ENCODE results near the gene LHFPL2. TPM values are rescaled to one million over a fixed set of nuclear protein-coding genes. Genes with fewer than 3 reads are reported as not detected.

LHFPL2 gene
- total RNA-seq, 1 experiment from 2014 or later, result 49.7 TPM

GRCh38 chr5:78501411-78502352 lies 146.9 kb downstream of the LHFPL2 start:
- no TSS peak for BruUV-seq (replicated peaks)
- Mint-ChIP-seq H3K9me3 (ENCODE audit: unreplicated experiment) (no peaks in the 10 kb centered on the region), H3K36me3 (ENCODE audit: insufficient read depth, unreplicated experiment) (peaks cover 38% of the 10 kb centered on the region), H3K27ac (ENCODE audit: unreplicated experiment) (no peak overlapping the region), H3K4me1 (ENCODE audit: low read depth, unreplicated experiment) (peaks cover 59% of the 10 kb centered on the region), H3K4me3 (ENCODE audit: unreplicated experiment) (no peak overlapping the region), H3K27me3 (ENCODE audit: insufficient read depth, unreplicated experiment) (no peaks in the 10 kb centered on the region)
- H3K36me3 ChIP-seq (ENCODE audit: control insufficient read depth, insufficient read depth, low read length), result no peaks in the 10 kb centered on the region; the same call in 1 of the 2 replicates
- CTCF ChIA-PET, result no interaction called here
- peaks cover 50% of the 10 kb centered on the region for H3K4me1 ChIP-seq
- no peak for DNase-seq
- POLR2A ChIA-PET, result no interaction called here
- no peaks in the 10 kb centered on the region for H3K27me3 ChIP-seq (replicated peaks; ENCODE audit: control insufficient read depth, insufficient read depth, low read length)
- TF ChIP-seq CTCF (IDR thresholded peaks at IDR 0.05; ENCODE audit: insufficient read depth in 1 of 2, low read depth in 1 of 2, low read length in 1 of 2, severe bottlenecking in 1 of 2, unreplicated experiment in 1 of 2), result no peak
- H3K4me3 ChIP-seq (ENCODE audit: low read depth, low read length), result no peak overlapping the region
- intact Hi-C loops (cut with micrococcal nuclease; ENCODE audit: unreplicated experiment), result no loop called here
- no peaks in the 10 kb centered on the region for H3K9me3 ChIP-seq

- ChIA-PET CTCF (no interaction called here), POLR2A (no interaction called here)
- intact Hi-C loops (cut with micrococcal nuclease; ENCODE audit: unreplicated experiment), result no loop called here
- Mint-ChIP-seq H3K9me3 (ENCODE audit: unreplicated experiment) (no peaks in the 10 kb centered on the region), H3K27me3 (ENCODE audit: insufficient read depth, unreplicated experiment) (no peaks in the 10 kb centered on the region), H3K36me3 (ENCODE audit: insufficient read depth, unreplicated experiment) (peaks cover 38% of the 10 kb centered on the region), H3K27ac (ENCODE audit: unreplicated experiment) (no peak overlapping the region), H3K4me3 (ENCODE audit: unreplicated experiment) (no peak overlapping the region), H3K4me1 (ENCODE audit: low read depth, unreplicated experiment) (peaks cover 61% of the 10 kb centered on the region)
- no peaks in the 10 kb centered on the region for H3K27me3 ChIP-seq (replicated peaks; ENCODE audit: control insufficient read depth, insufficient read depth, low read length)
- no peak for TF ChIP-seq CTCF (IDR thresholded peaks at IDR 0.05; ENCODE audit: insufficient read depth in 1 of 2, low read depth in 1 of 2, low read length in 1 of 2, severe bottlenecking in 1 of 2, unreplicated experiment in 1 of 2)
- no TSS peak for BruUV-seq (replicated peaks)
- DNase-seq, result no peak
- H3K4me3 ChIP-seq (ENCODE audit: low read depth, low read length), result no peak overlapping the region
- H3K36me3 ChIP-seq (ENCODE audit: control insufficient read depth, insufficient read depth, low read length), result no peaks in the 10 kb centered on the region
- no peaks in the 10 kb centered on the region for H3K9me3 ChIP-seq
- peaks cover 51% of the 10 kb centered on the region for H3K4me1 ChIP-seq
Measured at GRCh38 chr5:78500871-78501270, 147.7 kb downstream of the LHFPL2 start.

GRCh38 chr5:78500028-78500427 lies 148.5 kb downstream of the LHFPL2 start:
- no peaks in the 10 kb centered on the region for H3K9me3 ChIP-seq
- Mint-ChIP-seq H3K9me3 (ENCODE audit: unreplicated experiment) (no peaks in the 10 kb centered on the region), H3K36me3 (ENCODE audit: insufficient read depth, unreplicated experiment) (peaks cover 40% of the 10 kb centered on the region), H3K27me3 (ENCODE audit: insufficient read depth, unreplicated experiment) (no peaks in the 10 kb centered on the region), H3K27ac (ENCODE audit: unreplicated experiment) (peak overlapping the region; percentile 16), H3K4me3 (ENCODE audit: unreplicated experiment) (peak overlapping the region; percentile 15), H3K4me1 (ENCODE audit: low read depth, unreplicated experiment) (peaks cover 61% of the 10 kb centered on the region)
- no peak for DNase-seq
- H3K27me3 ChIP-seq (replicated peaks; ENCODE audit: control insufficient read depth, insufficient read depth, low read length), result no peaks in the 10 kb centered on the region
- POLR2A ChIA-PET, result no interaction called here
- CTCF ChIA-PET, result interaction anchor here (0.7 kb wide), 1 partner anchor 20 kb away, joined by 3 read pairs; no protein-coding TSS in a partner anchor
- peaks cover 43% of the 10 kb centered on the region for H3K4me1 ChIP-seq
- intact Hi-C loops (cut with micrococcal nuclease; ENCODE audit: unreplicated experiment), result no loop called here
- no peak for TF ChIP-seq CTCF (IDR thresholded peaks at IDR 0.05; ENCODE audit: insufficient read depth in 1 of 2, low read depth in 1 of 2, low read length in 1 of 2, severe bottlenecking in 1 of 2, unreplicated experiment in 1 of 2)
- no TSS peak for BruUV-seq (replicated peaks)
- H3K4me3 ChIP-seq (ENCODE audit: low read depth, low read length), result no peak overlapping the region
- no peaks in the 10 kb centered on the region for H3K36me3 ChIP-seq (ENCODE audit: control insufficient read depth, insufficient read depth, low read length)

Measured in Caco-2 (cell line).